ENCODE measurements around the gene SCN5A.

DNA sequence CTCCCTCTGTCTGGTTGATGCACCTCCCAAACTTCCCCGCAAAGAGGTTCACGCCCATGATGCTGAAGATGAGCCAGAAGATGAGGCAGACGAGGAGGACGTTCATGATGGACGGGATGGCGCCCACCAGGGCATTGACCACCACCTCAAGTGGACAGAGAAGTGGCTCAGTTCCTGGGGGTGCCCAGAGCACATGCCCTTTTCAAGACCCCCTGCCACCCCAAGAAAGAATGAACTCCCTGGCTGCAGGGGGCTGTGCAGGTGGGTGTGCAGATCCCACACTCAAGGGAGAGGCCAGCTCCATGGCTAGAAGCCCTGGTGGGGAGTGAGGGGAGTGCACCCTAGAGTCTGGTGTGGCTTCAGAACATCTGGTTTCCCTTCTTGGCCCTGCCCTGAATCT is 89.2 kb downstream of the SCN5A start:
- TF ChIP-seq, protein P1, sequence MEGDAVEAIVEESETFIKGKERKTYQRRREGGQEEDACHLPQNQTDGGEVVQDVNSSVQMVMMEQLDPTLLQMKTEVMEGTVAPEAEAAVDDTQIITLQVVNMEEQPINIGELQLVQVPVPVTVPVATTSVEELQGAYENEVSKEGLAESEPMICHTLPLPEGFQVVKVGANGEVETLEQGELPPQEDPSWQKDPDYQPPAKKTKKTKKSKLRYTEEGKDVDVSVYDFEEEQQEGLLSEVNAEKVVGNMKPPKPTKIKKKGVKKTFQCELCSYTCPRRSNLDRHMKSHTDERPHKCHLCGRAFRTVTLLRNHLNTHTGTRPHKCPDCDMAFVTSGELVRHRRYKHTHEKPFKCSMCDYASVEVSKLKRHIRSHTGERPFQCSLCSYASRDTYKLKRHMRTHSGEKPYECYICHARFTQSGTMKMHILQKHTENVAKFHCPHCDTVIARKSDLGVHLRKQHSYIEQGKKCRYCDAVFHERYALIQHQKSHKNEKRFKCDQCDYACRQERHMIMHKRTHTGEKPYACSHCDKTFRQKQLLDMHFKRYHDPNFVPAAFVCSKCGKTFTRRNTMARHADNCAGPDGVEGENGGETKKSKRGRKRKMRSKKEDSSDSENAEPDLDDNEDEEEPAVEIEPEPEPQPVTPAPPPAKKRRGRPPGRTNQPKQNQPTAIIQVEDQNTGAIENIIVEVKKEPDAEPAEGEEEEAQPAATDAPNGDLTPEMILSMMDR (conservative IDR thresholded peaks at IDR 0.05; ENCODE audit: low read depth, low read length): no peak
- no peak for TF ChIP-seq SMC3 (IDR thresholded peaks at IDR 0.05; ENCODE audit: low read depth, low read length)
- TF ChIP-seq MAZ (IDR thresholded peaks at IDR 0.05; ENCODE audit: borderline replicate concordance, low read depth, low read length): no peak
- no peak for TF ChIP-seq MAFK (IDR thresholded peaks at IDR 0.05; ENCODE audit: low read depth, low read length)
- TF ChIP-seq MXI1 (IDR thresholded peaks at IDR 0.05; ENCODE audit: borderline replicate concordance, low read depth, low read length): no peak
- TF ChIP-seq, protein P2, sequence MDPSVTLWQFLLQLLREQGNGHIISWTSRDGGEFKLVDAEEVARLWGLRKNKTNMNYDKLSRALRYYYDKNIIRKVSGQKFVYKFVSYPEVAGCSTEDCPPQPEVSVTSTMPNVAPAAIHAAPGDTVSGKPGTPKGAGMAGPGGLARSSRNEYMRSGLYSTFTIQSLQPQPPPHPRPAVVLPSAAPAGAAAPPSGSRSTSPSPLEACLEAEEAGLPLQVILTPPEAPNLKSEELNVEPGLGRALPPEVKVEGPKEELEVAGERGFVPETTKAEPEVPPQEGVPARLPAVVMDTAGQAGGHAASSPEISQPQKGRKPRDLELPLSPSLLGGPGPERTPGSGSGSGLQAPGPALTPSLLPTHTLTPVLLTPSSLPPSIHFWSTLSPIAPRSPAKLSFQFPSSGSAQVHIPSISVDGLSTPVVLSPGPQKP (IDR thresholded peaks at IDR 0.05; ENCODE audit: borderline replicate concordance, low read depth, low read length): no peak
- no peak for TF ChIP-seq POLR2A (IDR thresholded peaks at IDR 0.05; ENCODE audit: low read depth, low read length)
- TF ChIP-seq RFX5 (IDR thresholded peaks at IDR 0.05; ENCODE audit: low read depth, low read length): no peak
- no peak for TF ChIP-seq BHLHE40 (IDR thresholded peaks at IDR 0.05; ENCODE audit: low read depth, low read length)

All from IMR-90 (cell line).